Measurements from ENCODE around the gene TPT1. TPM values are rescaled to one million over a fixed set of nuclear protein-coding genes. Genes with fewer than 3 reads are reported as not detected.

Gene TPT1
- total RNA-seq, 6 experiments from 2014 or later, result 2,421 to 2,688 (median 2,563) TPM

GRCh38 chr13:45316996-45317395 lies 24.0 kb downstream of the TPT1 start:
- Mint-ChIP-seq H3K4me1 (ENCODE audit: low read depth) (peaks cover 15% of the 10 kb centered on the region), H3K36me3 (ENCODE audit: low read depth) (no peaks in the 10 kb centered on the region), H3K27me3 (ENCODE audit: insufficient read depth) (no peaks in the 10 kb centered on the region; the same call in 1 of the 2 replicates), H3K4me3 (no peak overlapping the region), H3K27ac (no peak overlapping the region), H3K9me3 (no peaks in the 10 kb centered on the region)
- TF ChIP-seq CTCF (IDR thresholded peaks at IDR 0.05), result no peak
- no peak for DNase-seq

GRCh38 chr13:45316338-45316737 lies 24.6 kb downstream of the TPT1 start:
- H3K4me1 Mint-ChIP-seq (ENCODE audit: low read depth), result peaks cover 17% of the 10 kb centered on the region
- no peak for DNase-seq
- no peak for TF ChIP-seq CTCF (IDR thresholded peaks at IDR 0.05)
- H3K4me3 Mint-ChIP-seq, result no peak overlapping the region
- no peaks in the 10 kb centered on the region; the same call in 1 of the 2 replicates for H3K27me3 Mint-ChIP-seq (ENCODE audit: insufficient read depth)
- H3K27ac Mint-ChIP-seq, result no peak overlapping the region
- no peaks in the 10 kb centered on the region for H3K9me3 Mint-ChIP-seq
- no peaks in the 10 kb centered on the region for H3K36me3 Mint-ChIP-seq (ENCODE audit: low read depth)

- TF ChIP-seq CTCF (IDR thresholded peaks at IDR 0.05), result no peak
- H3K9me3 Mint-ChIP-seq, result no peaks in the 10 kb centered on the region
- no peak overlapping the region for H3K27ac Mint-ChIP-seq
- no peaks in the 10 kb centered on the region for H3K36me3 Mint-ChIP-seq (ENCODE audit: low read depth)
- no peaks in the 10 kb centered on the region; the same call in 1 of the 2 replicates for H3K27me3 Mint-ChIP-seq (ENCODE audit: insufficient read depth)
- H3K4me3 Mint-ChIP-seq, result no peak overlapping the region
- no peak for DNase-seq
- H3K4me1 Mint-ChIP-seq (ENCODE audit: low read depth), result peaks cover 24% of the 10 kb centered on the region
These were observed 25.3 kb downstream of the TPT1 start for GRCh38 chr13:45315520-45316167.

- H3K27ac Mint-ChIP-seq, result no peak overlapping the region
- no peak for DNase-seq
- no peak overlapping the region for H3K4me3 Mint-ChIP-seq
- no peaks in the 10 kb centered on the region; the same call in 1 of the 2 replicates for H3K27me3 Mint-ChIP-seq (ENCODE audit: insufficient read depth)
- H3K9me3 Mint-ChIP-seq, result no peaks in the 10 kb centered on the region
- H3K4me1 Mint-ChIP-seq (ENCODE audit: low read depth), result peaks cover 22% of the 10 kb centered on the region
- H3K36me3 Mint-ChIP-seq (ENCODE audit: low read depth), result no peaks in the 10 kb centered on the region
- TF ChIP-seq CTCF (IDR thresholded peaks at IDR 0.05), result no peak
These were observed 26.2 kb downstream of the TPT1 start for GRCh38 chr13:45314822-45315221.

- H3K9me3 Mint-ChIP-seq, result no peaks in the 10 kb centered on the region
- peaks cover 21% of the 10 kb centered on the region for H3K4me1 Mint-ChIP-seq (ENCODE audit: low read depth)
- DNase-seq, result no peak
- no peak overlapping the region for H3K27ac Mint-ChIP-seq
- no peak for TF ChIP-seq CTCF (IDR thresholded peaks at IDR 0.05)
- no peaks in the 10 kb centered on the region; the same call in 1 of the 2 replicates for H3K27me3 Mint-ChIP-seq (ENCODE audit: insufficient read depth)
- peak overlapping the region; percentile 87 for H3K4me3 Mint-ChIP-seq
- H3K36me3 Mint-ChIP-seq (ENCODE audit: low read depth), result no peaks in the 10 kb centered on the region
These were observed 30.4 kb downstream of the TPT1 start for GRCh38 chr13:45310341-45311131.
